Activated CD8-positive, alpha-beta memory T cell treated with anti-CD3 and anti-CD28 coated beads for 4 hours (primary cell): ENCODE results near the gene CDK18.

ENCODE experiments used
- DNase-seq, 2 donors: peaks; one replicate each; pipeline ENCODE4 v3.0.0-alpha.2; 2020; ENCODE audit warnings: low read depth in 2 of 2

CDK18 gene

GRCh38 chr1:205505076-205505729 lies 734 bp downstream of the CDK18 start:
- DNase-seq: no peak

GRCh38 chr1:205505791-205506190 lies 1.3 kb downstream of the CDK18 start:
- DNase-seq: no peak

- DNase-seq: no peak
Measured at GRCh38 chr1:205506409-205507200, 2.1 kb downstream of the CDK18 start.

- DNase-seq: no peak
Measured at GRCh38 chr1:205508227-205508714, 3.8 kb downstream of the CDK18 start.

GRCh38 chr1:205510308-205510950 lies 6.0 kb downstream of the CDK18 start:
- no peak for DNase-seq

GRCh38 chr1:205510951-205511330 lies 6.5 kb downstream of the CDK18 start:
- no peak for DNase-seq

GRCh38 chr1:205512059-205513045 lies 7.9 kb downstream of the CDK18 start:
- DNase-seq: no peak

- no peak for DNase-seq
Measured at GRCh38 chr1:205513774-205514173, 9.3 kb downstream of the CDK18 start.

GRCh38 chr1:205514211-205515142 lies 10.0 kb downstream of the CDK18 start:
- DNase-seq: no peak

- no peak for DNase-seq
Measured at GRCh38 chr1:205515781-205516253, 11.3 kb downstream of the CDK18 start.

- DNase-seq: no peak
Measured at GRCh38 chr1:205516362-205516761, 11.9 kb downstream of the CDK18 start.

GRCh38 chr1:205517288-205517687 lies 12.8 kb downstream of the CDK18 start:
- no peak for DNase-seq

- DNase-seq: no peak
Measured at GRCh38 chr1:205517763-205518162, 13.3 kb downstream of the CDK18 start.

- DNase-seq: no peak
Measured at GRCh38 chr1:205518661-205519540, 14.4 kb downstream of the CDK18 start.

- DNase-seq: no peak
Measured at GRCh38 chr1:205519541-205520131, 15.2 kb downstream of the CDK18 start.

GRCh38 chr1:205520709-205521108 lies 16.2 kb downstream of the CDK18 start:
- no peak for DNase-seq

- no peak for DNase-seq
Measured at GRCh38 chr1:205521686-205522085, 17.2 kb downstream of the CDK18 start.

GRCh38 chr1:205522692-205523091 lies 18.2 kb downstream of the CDK18 start:
- no peak for DNase-seq
